ENCODE results near the gene CEP192. TPM values are rescaled to one million over a fixed set of nuclear protein-coding genes. Genes with fewer than 3 reads are reported as not detected.

Gene CEP192
- total and polyA plus RNA-seq, 7 donors: 3.1 to 12.3 (median 5.2) TPM

- ATAC-seq (no peak), DNase-seq (no peak)
- no peaks in the 10 kb centered on the region for H3K27me3 ChIP-seq (ENCODE audit: insufficient read depth in 3 of 3, low read length in 2 of 3)
- H3K9me3 ChIP-seq: peaks cover 11% of the 10 kb centered on the region
- H3K4me3 ChIP-seq: no peak overlapping the region
- H3K36me3 ChIP-seq (ENCODE audit: insufficient read depth in 1 of 2, low read depth in 1 of 2): peaks cover 8 to 64% of the 10 kb centered on the region in 2 donors
- H3K4me1 ChIP-seq: no peaks in the 10 kb centered on the region
- no peak overlapping the region for H3K27ac ChIP-seq
- intact Hi-C loops (cut with DNase I): no loop called here
- no peak for TF ChIP-seq CTCF (IDR thresholded peaks at IDR 0.05)
These were observed 31.5 kb downstream of the CEP192 start for GRCh38 chr18:13022644-13023043.

GRCh38 chr18:13025233-13025632 is 34.1 kb downstream of the CEP192 start:
- no peaks in the 10 kb centered on the region for H3K27me3 ChIP-seq (ENCODE audit: insufficient read depth in 3 of 3, low read length in 2 of 3)
- H3K4me3 ChIP-seq: no peak overlapping the region
- no peaks in the 10 kb centered on the region for H3K4me1 ChIP-seq
- ATAC-seq (no peak), DNase-seq (no peak)
- intact Hi-C loops (cut with DNase I): no loop called here
- peaks cover 11% of the 10 kb centered on the region for H3K9me3 ChIP-seq
- TF ChIP-seq CTCF (IDR thresholded peaks at IDR 0.05): no peak
- peaks cover 2 to 49% of the 10 kb centered on the region in 2 donors for H3K36me3 ChIP-seq (ENCODE audit: insufficient read depth in 1 of 2, low read depth in 1 of 2)
- WGBS, 3 donors: 92 to 100% (median 98%) methylated on average over 2 of the region's 2 CpGs
- no peak overlapping the region for H3K27ac ChIP-seq

- no peak for TF ChIP-seq CTCF (IDR thresholded peaks at IDR 0.05)
- intact Hi-C loops (cut with DNase I): no loop called here
- Histone ChIP-seq H3K9me3 (peaks cover 11% of the 10 kb centered on the region), H3K27me3 (ENCODE audit: insufficient read depth in 3 of 3, low read length in 2 of 3) (no peaks in the 10 kb centered on the region), H3K36me3 (ENCODE audit: insufficient read depth in 1 of 2, low read depth in 1 of 2) (peaks cover 0 to 49% of the 10 kb centered on the region in 2 donors), H3K4me3 (no peak overlapping the region), H3K4me1 (no peaks in the 10 kb centered on the region), H3K27ac (no peak overlapping the region)
- no peak for ATAC-seq
- no peak for DNase-seq
- WGBS, 3 donors: 76 to 84% (median 83%) methylated on average over 3 of the region's 3 CpGs
These were observed 35.6 kb downstream of the CEP192 start for GRCh38 chr18:13026583-13027270.

GRCh38 chr18:13028869-13029268 is 37.7 kb downstream of the CEP192 start:
- no peak for DNase-seq
- ATAC-seq: peak in 1 of 4 donors; percentile 61
- Histone ChIP-seq H3K36me3 (ENCODE audit: insufficient read depth in 1 of 2, low read depth in 1 of 2) (peaks cover 0 to 66% of the 10 kb centered on the region in 2 donors), H3K9me3 (no peaks in the 10 kb centered on the region), H3K4me1 (no peaks in the 10 kb centered on the region), H3K4me3 (no peak overlapping the region), H3K27ac (no peak overlapping the region), H3K27me3 (ENCODE audit: insufficient read depth in 3 of 3, low read length in 2 of 3) (no peaks in the 10 kb centered on the region)
- intact Hi-C loops (cut with DNase I): no loop called here
- TF ChIP-seq CTCF (IDR thresholded peaks at IDR 0.05): no peak
- WGBS, 3 donors: 56 to 83% (median 57%) methylated on average over 2 of the region's 2 CpGs

- Histone ChIP-seq H3K36me3 (ENCODE audit: insufficient read depth in 1 of 2, low read depth in 1 of 2) (peaks cover 0 to 65% of the 10 kb centered on the region in 2 donors), H3K9me3 (no peaks in the 10 kb centered on the region), H3K27ac (no peak overlapping the region), H3K4me1 (no peaks in the 10 kb centered on the region), H3K27me3 (ENCODE audit: insufficient read depth in 3 of 3, low read length in 2 of 3) (no peaks in the 10 kb centered on the region), H3K4me3 (no peak overlapping the region)
- DNase-seq (no peak), ATAC-seq (no peak)
- WGBS, 3 donors: 90 to 98% (median 96%) methylated on average over 5 of the region's 5 CpGs
- TF ChIP-seq CTCF (IDR thresholded peaks at IDR 0.05): no peak
- intact Hi-C loops (cut with DNase I): no loop called here
These were observed 41.0 kb downstream of the CEP192 start for GRCh38 chr18:13032173-13032572.

Measured in psoas muscle (tissue), 8 donors.